Hepatocyte (in vitro differentiated cells): ENCODE results near the gene NARS2.
A peak's percentile ranks its signal among the peaks of the same experiment; 100 is the strongest.

Source experiments
- CTCF ChIP-seq: fragments of 200-600 bp; sonication (generic); IDR thresholded peaks from 2 replicates; pipeline ENCODE4 v1.5.1; 2016; ENCODE audit warnings: antibody characterized with exemption, mild to moderate bottlenecking; ENCODE audit not compliant: poor library complexity
- EZH2 ChIP-seq: fragments of 200-600 bp; sonication (generic); IDR thresholded peaks from 2 replicates; pipeline ENCODE4 v1.6.1; 2016; ENCODE audit warnings: antibody characterized with exemption, mild to moderate bottlenecking, borderline replicate concordance

DNA sequence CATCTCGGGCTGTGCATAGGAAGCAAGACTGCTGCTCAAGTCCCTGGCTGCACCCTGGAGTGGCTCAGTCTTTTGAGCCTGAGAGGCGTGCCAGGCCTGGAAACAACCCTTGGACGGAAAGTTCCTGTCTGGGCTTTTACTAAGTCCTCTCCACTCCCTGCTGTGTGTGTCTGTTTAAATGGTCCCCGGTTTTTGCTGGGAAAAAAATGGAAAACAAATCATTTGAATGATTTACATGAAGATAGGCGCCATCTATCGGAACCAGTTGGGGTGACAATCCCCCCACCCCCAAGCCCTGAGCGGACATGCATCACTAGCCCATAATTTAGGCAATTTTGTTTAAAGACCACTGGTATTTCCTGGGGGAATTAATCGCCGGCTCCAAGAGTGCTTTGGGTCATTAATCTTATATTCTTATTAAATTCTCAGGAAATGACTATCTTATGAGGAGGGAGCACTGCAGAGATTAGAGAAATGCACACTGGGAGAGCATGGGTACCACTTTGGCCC, 154.4 kb downstream of the NARS2 start:
- peak; percentile 65 for TF ChIP-seq CTCF
- no peak for TF ChIP-seq EZH2
